HG03039 (cell line): ENCODE results near the gene ANKHD1.

Experiments used
- ATAC-seq: cut with Tn5 transposase; IDR thresholded peaks from one replicate; pipeline ENCODE4 v1.9.1; 2021; ENCODE audit warnings: mild to moderate bottlenecking, moderate library complexity; ENCODE audit not compliant: unreplicated experiment

ANKHD1 gene

GRCh38 chr5:140401362-140402257 lies at the start of gene ANKHD1:
TSS of gene ANKHD1 (plus strand) at chr5:140401833. CDS start at chr5:140401968, 135 bp downstream.
- ATAC-seq: peak; percentile 83

- no peak for ATAC-seq
Measured at GRCh38 chr5:140355546-140355945, 46.1 kb upstream of the ANKHD1 start.

- no peak for ATAC-seq
Measured at GRCh38 chr5:140356853-140357725, 44.5 kb upstream of the ANKHD1 start.

- peak; percentile 92 for ATAC-seq
Measured at GRCh38 chr5:140357726-140358093, 43.9 kb upstream of the ANKHD1 start.

GRCh38 chr5:140358738-140359310 lies 42.8 kb upstream of the ANKHD1 start:
- no peak for ATAC-seq

- ATAC-seq: no peak
Measured at GRCh38 chr5:140360101-140360500, 41.5 kb upstream of the ANKHD1 start, which contains the start of gene SLC4A9. TSS of gene SLC4A9 (plus strand) at chr5:140360194. CDS start at chr5:140360237, 43 bp downstream.

- ATAC-seq: no peak
Measured at GRCh38 chr5:140360681-140361479, 40.8 kb upstream of the ANKHD1 start.

GRCh38 chr5:140361901-140362300 lies 39.7 kb upstream of the ANKHD1 start:
- no peak for ATAC-seq

GRCh38 chr5:140362311-140362710 lies 39.3 kb upstream of the ANKHD1 start:
- no peak for ATAC-seq

GRCh38 chr5:140362875-140363630 lies 38.6 kb upstream of the ANKHD1 start:
- no peak for ATAC-seq

- ATAC-seq: no peak
Measured at GRCh38 chr5:140363631-140364471, 37.8 kb upstream of the ANKHD1 start.

- ATAC-seq: no peak
Measured at GRCh38 chr5:140364472-140364765, 37.2 kb upstream of the ANKHD1 start.

GRCh38 chr5:140365282-140365681 lies 36.4 kb upstream of the ANKHD1 start:
- ATAC-seq: no peak

GRCh38 chr5:140365941-140366340 lies 35.7 kb upstream of the ANKHD1 start:
- ATAC-seq: no peak

- no peak for ATAC-seq
Measured at GRCh38 chr5:140366589-140367255, 34.9 kb upstream of the ANKHD1 start.

GRCh38 chr5:140367256-140368013 lies 34.2 kb upstream of the ANKHD1 start:
- no peak for ATAC-seq

GRCh38 chr5:140371356-140372151 lies 30.1 kb upstream of the ANKHD1 start:
- no peak for ATAC-seq
